K562 (cell line): ENCODE results near the gene ESR2. TPM values are rescaled to one million over a fixed set of nuclear protein-coding genes. Genes with fewer than 3 reads are reported as not detected.

Source experiments
- ATAC-seq: fragments of 200-7000 bp; cut with Tn5 transposase; 3 replicates; pipeline ENCODE4 v1.9.1; 2020; ENCODE audit warnings: moderate library complexity
- BruUV-seq: library from RNA; stranded (reverse); fragments of 400-500 nt; replicated peaks from 2 replicates; lab custom pipeline; 2021; lab: Mats Ljungman, UMichigan
- CTCF ChIA-PET: fragments of 300-600 bp; formaldehyde crosslinking; extraction: SDS; loops from one replicate; lab custom pipeline; 2021; ENCODE audit warnings: low intra/inter-chr PET ratio; lab: Yijun Ruan, JAX
- POLR2A ChIA-PET: fragments of 300-600, 350-650 bp; sonication (Branson Sonifier 250); formaldehyde crosslinking; extraction: SDS; loops from one replicate; lab custom pipeline; 2021; ENCODE audit warnings: antibody characterized with exemption, inconsistent platforms; lab: Yijun Ruan, JAX
- DNase-seq, 4 experiments: peaks; one replicate each; pipeline versions ENCODE4 v3.0.0 to v3.0.0-alpha.2; 2011 to 2018; ENCODE audit warnings: low spot score in 3 of 4, mixed read lengths in 3 of 4; ENCODE audit errors: extremely low read depth in 1 of 4
- FAIRE-seq: peaks from 2 replicates; lab custom pipeline; 2011; peaks lifted over from hg19 to GRCh38; lab: Jason Lieb, UNC
- H2AFZ ChIP-seq: 2 replicates; pipeline ENCODE4 v1.6.0; 2011; ENCODE audit warnings: low read depth, low read length, control low read depth, inconsistent platforms
- H3K27ac ChIP-seq: fragments of 200-600 bp; 3 replicates; pipeline ENCODE4 v1.8.0; 2011; ENCODE audit warnings: low read depth, mild to moderate bottlenecking, control low read depth, inconsistent platforms, low read length, moderate library complexity, mixed read lengths; ENCODE audit errors: extremely low read depth
- H3K27me3 ChIP-seq, 2 experiments: fragments of 300-600 bp in 1 of 2; 2 replicates in 1 of 2; 3 replicates in 1 of 2; pipeline versions ENCODE4 v1.6.0 to v1.8.0; 2011; ENCODE audit warnings: inconsistent platforms in 2 of 2, low read length in 2 of 2, mild to moderate bottlenecking in 1 of 2, mixed read lengths in 1 of 2, moderate library complexity in 1 of 2; ENCODE audit not compliant: control insufficient read depth in 2 of 2, insufficient read depth in 2 of 2
- H3K36me3 ChIP-seq: fragments of 300-600 bp; 3 replicates; pipeline ENCODE4 v1.8.0; 2011; ENCODE audit warnings: mild to moderate bottlenecking, low read length, inconsistent platforms; ENCODE audit not compliant: control insufficient read depth, insufficient read depth
- H3K4me1 ChIP-seq, 2 experiments: fragments of 200-600 bp in 1 of 2; replicated peaks in 1 of 2; 2 replicates in 1 of 2; 3 replicates in 1 of 2; pipeline versions ENCODE4 v1.5.1 to v1.8.0; 2011; ENCODE audit warnings: inconsistent platforms in 2 of 2, low read length in 2 of 2, mild to moderate bottlenecking in 1 of 2, mixed read lengths in 1 of 2, moderate library complexity in 1 of 2; ENCODE audit not compliant: control insufficient read depth in 2 of 2, insufficient read depth in 2 of 2
- H3K4me2 ChIP-seq: 2 replicates; pipeline ENCODE4 v1.6.1; 2011; ENCODE audit warnings: low read length, control low read depth, inconsistent platforms, mixed read lengths; ENCODE audit not compliant: insufficient read depth
- H3K4me3 ChIP-seq: fragments of 200-600 bp; sonication (generic), shearing (Covaris generic); 2 replicates; pipeline ENCODE4 v1.5.1; 2016; ENCODE audit warnings: control low read depth, inconsistent platforms
- H3K79me2 ChIP-seq: fragments of 200-600 bp; 3 replicates; pipeline ENCODE4 v1.8.0; 2011; ENCODE audit warnings: low read length, inconsistent platforms; ENCODE audit not compliant: control insufficient read depth, insufficient read depth
- H3K9ac ChIP-seq, 2 experiments: 2 replicates each; pipeline versions ENCODE4 v1.6.0 to v1.6.1; 2011; ENCODE audit warnings: low read depth in 2 of 2, low read length in 2 of 2, control low read depth in 1 of 2, inconsistent platforms in 1 of 2, mild to moderate bottlenecking in 1 of 2, mixed read lengths in 1 of 2; ENCODE audit not compliant: insufficient read depth in 1 of 2
- H3K9me1 ChIP-seq: one replicate; pipeline ENCODE4 v1.6.0; 2011; ENCODE audit warnings: inconsistent platforms, mild to moderate bottlenecking, low read length, moderate library complexity; ENCODE audit not compliant: control insufficient read depth, insufficient read depth
- H3K9me3 ChIP-seq: replicated peaks from 2 replicates; pipeline ENCODE4 v1.5.1; 2011; ENCODE audit warnings: low read depth, low read length, inconsistent platforms; ENCODE audit not compliant: control insufficient read depth, insufficient read depth
- H4K20me1 ChIP-seq: replicated peaks from 2 replicates; pipeline ENCODE4 v1.6.1; 2011; ENCODE audit warnings: low read length, inconsistent platforms, mixed read lengths; ENCODE audit not compliant: control insufficient read depth, insufficient read depth
- CBX8 ChIP-seq: fragments of 200-600 bp; sonication (generic); IDR thresholded peaks from 2 replicates; pipeline ENCODE4 v1.6.1; 2012; ENCODE audit warnings: borderline replicate concordance, mixed run types, low read depth, mild to moderate bottlenecking, moderate library complexity, mixed read lengths, low read length, control low read depth, inconsistent platforms; ENCODE audit not compliant: poor library complexity, severe bottlenecking; ENCODE audit errors: extremely low read depth
- whole genome bisulfite sequencing: fragments of 100-300 bp; shearing (Covaris generic); methylation state at CpG from one replicate; pipeline ENCODE4 v1.1.6; 2016; ENCODE audit warnings: low coverage, mixed read lengths; ENCODE audit not compliant: insufficient coverage; ENCODE audit errors: missing lambda C conversion rate; 5-methylcytosine and 5-hydroxymethylcytosine counted together
- in situ Hi-C: fragments of 300-500 bp; cut with MboI; formaldehyde crosslinking; loops from 4 replicates; pipeline ENCODE4 v1.15.0; 2018; ENCODE audit warnings: inconsistent platforms, mixed read lengths
- intact Hi-C: fragments of 100-400 bp; cut with micrococcal nuclease; formaldehyde crosslinking; loops from 2 replicates; pipeline ENCODE4 v1.14.2; 2022
- polyA plus RNA-seq, 8 experiments: library from polyadenylated mRNA; depleted of rRNA in 4 of 8; stranded (reverse) in 5 of 8; unstranded in 3 of 8; fragments of >200 nt; fragmentation: Nextera tagmentation in 2 of 8; fragmentation: Illumina TruSeq in 1 of 8; extraction: Ambion mirVana in 2 of 8; extraction: Trizol in 1 of 8; gene quantifications; 2 replicates each; pipeline versions ENCODE4 v1.2.1 to v1.2.3, GENCODE V29; 2011 to 2014; ENCODE audit warnings: inconsistent platforms in 1 of 8, missing spikeins in 1 of 8
- total RNA-seq, 7 experiments: library from RNA; depleted of rRNA in 6 of 7; stranded (reverse); fragments of >200 nt in 6 of 7; fragmentation: Illumina TruSeq in 2 of 7; extraction: Trizol in 2 of 7; gene quantifications; 2 replicates each; pipeline versions ENCODE4 v1.2.1 to v1.2.3, GENCODE V29; 2011 to 2021; ENCODE audit warnings: low replicate concordance in 1 of 7
- TF ChIP-seq, protein P1 (sequence below): fragments of 450-650 bp; formaldehyde crosslinking; IDR thresholded peaks from 2 replicates; pipeline ENCODE4 v1.4.0; 2020; ENCODE audit warnings: mild to moderate bottlenecking, moderate library complexity
- TF ChIP-seq, protein P2 (sequence below): fragments of 250-450 bp; sonication (Bioruptor Pico); IDR thresholded peaks from 2 replicates; pipeline ENCODE4 v1.4.0; 2020; ENCODE audit warnings: mild to moderate bottlenecking, moderate library complexity, borderline replicate concordance

ESR2 gene
- total and polyA plus RNA-seq, 9 of the 15 experiments (the other 6 are each of a cell fraction or from before 2014, with no cell fraction given) = 0.07 to 3.8 (median 2.0) TPM

DNA sequence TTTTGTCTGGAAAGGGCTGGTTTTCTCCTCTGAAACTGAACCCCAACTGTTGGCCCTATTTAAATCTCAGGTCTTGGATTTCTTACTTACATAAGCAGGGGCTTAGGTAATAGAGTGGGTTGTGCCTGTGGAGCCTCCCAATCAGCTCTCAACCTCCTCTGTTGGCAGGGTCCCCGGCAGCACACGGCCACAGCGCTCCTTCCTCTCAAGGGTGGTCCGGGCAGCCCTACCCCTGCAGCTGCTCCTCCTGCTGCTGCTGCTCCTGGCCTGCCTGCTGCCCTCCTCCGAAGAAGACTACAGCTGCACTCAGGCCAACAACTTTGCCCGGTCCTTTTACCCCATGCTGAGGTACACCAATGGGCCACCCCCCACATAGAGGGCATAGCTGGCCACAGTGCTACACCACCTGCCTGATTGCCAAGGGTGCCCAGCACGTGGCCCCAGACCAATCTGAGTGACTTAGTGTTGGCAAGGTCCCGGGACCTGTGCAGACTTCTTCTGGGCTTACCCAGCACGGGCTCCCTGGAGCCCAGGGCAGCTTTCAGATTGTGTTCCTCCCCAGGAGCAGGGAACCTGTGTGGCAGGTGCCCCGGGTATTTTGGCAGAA, 68.9 kb downstream of the ESR2 start:
- in situ Hi-C loops = no loop called here
- POLR2A ChIA-PET = interaction anchor here (0.6 to 1.1 kb wide), 3 partner anchors 8 to 11 kb away, joined by 3 read pairs; no protein-coding TSS in a partner anchor

More for the DNA sequence above, 68.9 kb downstream of the ESR2 start:
- Histone ChIP-seq H3K4me1 (peaks cover 4 to 7% of the 10 kb centered on the region in 2 experiments; a peak in 3 of 5 replicates), H3K27me3 (no peaks in the 10 kb centered on the region; a peak in 1 of 5 replicates), H3K4me3 (no peak overlapping the region), H3K9me1 (no peaks in the 10 kb centered on the region), H3K4me2 (no peak overlapping the region), H2AFZ (no peak overlapping the region), H3K9ac (no peak overlapping the region), H3K27ac (no peak overlapping the region), H3K79me2 (no peaks in the 10 kb centered on the region), H3K36me3 (no peaks in the 10 kb centered on the region), H4K20me1 (no peaks in the 10 kb centered on the region), H3K9me3 (no peaks in the 10 kb centered on the region)
- intact Hi-C loops = no loop called here
- ATAC-seq (no peak), DNase-seq (no peak), FAIRE-seq (no peak)
- CTCF ChIA-PET = no interaction called here
- no TSS peak for BruUV-seq
- TF ChIP-seq CBX8 = no peak
- TF ChIP-seq, protein P1, sequence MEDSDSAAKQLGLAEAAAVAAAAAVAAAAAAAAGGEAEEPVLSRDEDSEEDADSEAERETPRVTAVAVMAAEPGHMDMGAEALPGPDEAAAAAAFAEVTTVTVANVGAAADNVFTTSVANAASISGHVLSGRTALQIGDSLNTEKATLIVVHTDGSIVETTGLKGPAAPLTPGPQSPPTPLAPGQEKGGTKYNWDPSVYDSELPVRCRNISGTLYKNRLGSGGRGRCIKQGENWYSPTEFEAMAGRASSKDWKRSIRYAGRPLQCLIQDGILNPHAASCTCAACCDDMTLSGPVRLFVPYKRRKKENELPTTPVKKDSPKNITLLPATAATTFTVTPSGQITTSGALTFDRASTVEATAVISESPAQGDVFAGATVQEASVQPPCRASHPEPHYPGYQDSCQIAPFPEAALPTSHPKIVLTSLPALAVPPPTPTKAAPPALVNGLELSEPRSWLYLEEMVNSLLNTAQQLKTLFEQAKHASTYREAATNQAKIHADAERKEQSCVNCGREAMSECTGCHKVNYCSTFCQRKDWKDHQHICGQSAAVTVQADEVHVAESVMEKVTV = no peak
- TF ChIP-seq, protein P2, sequence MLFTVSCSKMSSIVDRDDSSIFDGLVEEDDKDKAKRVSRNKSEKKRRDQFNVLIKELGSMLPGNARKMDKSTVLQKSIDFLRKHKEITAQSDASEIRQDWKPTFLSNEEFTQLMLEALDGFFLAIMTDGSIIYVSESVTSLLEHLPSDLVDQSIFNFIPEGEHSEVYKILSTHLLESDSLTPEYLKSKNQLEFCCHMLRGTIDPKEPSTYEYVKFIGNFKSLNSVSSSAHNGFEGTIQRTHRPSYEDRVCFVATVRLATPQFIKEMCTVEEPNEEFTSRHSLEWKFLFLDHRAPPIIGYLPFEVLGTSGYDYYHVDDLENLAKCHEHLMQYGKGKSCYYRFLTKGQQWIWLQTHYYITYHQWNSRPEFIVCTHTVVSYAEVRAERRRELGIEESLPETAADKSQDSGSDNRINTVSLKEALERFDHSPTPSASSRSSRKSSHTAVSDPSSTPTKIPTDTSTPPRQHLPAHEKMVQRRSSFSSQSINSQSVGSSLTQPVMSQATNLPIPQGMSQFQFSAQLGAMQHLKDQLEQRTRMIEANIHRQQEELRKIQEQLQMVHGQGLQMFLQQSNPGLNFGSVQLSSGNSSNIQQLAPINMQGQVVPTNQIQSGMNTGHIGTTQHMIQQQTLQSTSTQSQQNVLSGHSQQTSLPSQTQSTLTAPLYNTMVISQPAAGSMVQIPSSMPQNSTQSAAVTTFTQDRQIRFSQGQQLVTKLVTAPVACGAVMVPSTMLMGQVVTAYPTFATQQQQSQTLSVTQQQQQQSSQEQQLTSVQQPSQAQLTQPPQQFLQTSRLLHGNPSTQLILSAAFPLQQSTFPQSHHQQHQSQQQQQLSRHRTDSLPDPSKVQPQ = no peak
- 44% methylated on average over 9 of the region's 10 CpGs for WGBS
